NB4 (cell line): Measurements from ENCODE around the gene TBX3.

Source experiments
- CTCF ChIP-seq: IDR thresholded peaks from one replicate; pipeline ENCODE4 v1.5.1; 2012; ENCODE audit warnings: low read depth, low read length
- POLR2A ChIP-seq: IDR thresholded peaks from 2 replicates; pipeline ENCODE4 v1.6.1; 2011; ENCODE audit warnings: mild to moderate bottlenecking; ENCODE audit not compliant: insufficient read length; ENCODE audit errors: extremely low read depth

GRCh38 chr12:114698566-114699163 lies 14.7 kb upstream of the TBX3 start:
- no peak for TF ChIP-seq CTCF
- no peak for TF ChIP-seq POLR2A
